ENCODE measurements around the gene SLFN13. TPM values are rescaled to one million over a fixed set of nuclear protein-coding genes. Genes with fewer than 3 reads are reported as not detected.
"Not testable (repeated sequence)": the region's sequence is repeated elsewhere in the genome, so short reads cannot be mapped to it uniquely, and the experiment has no call there.

Gene SLFN13
- total RNA-seq, 3 donors from 2014 or later: 5.8 to 12.9 (median 8.2) TPM

DNA sequence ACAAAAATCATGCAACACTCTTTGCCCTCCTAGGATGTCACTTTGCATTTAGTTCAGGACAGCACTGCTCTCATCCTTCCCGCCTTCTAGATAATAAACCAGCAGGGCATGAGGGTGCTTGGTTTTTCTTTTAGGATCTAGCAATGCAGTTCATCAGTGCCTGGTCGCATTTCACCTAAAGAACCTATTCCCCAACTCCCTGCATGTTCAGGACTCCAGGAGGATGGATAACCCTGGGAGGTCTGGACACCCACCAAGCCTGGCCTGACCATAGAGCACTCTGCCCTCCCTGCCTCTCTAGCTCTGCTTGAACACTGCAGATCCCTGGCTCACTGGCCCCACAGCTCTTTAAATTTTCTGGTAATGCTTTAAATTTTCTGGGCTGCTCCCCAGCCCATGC lies 18.9 kb downstream of the SLFN13 start:
- no peak for DNase-seq
- Histone ChIP-seq H3K9me3 (no peaks in the 10 kb centered on the region), H3K4me3 (no peak overlapping the region), H3K4me1 (ENCODE audit: low read depth) (no peaks in the 10 kb centered on the region), H3K36me3 (ENCODE audit: low read depth) (no peaks in the 10 kb centered on the region)
- TF ChIP-seq CTCF (IDR thresholded peaks at IDR 0.05): no peak
- ATAC-seq: no peak
- intact Hi-C loops (cut with DNase I, micrococcal nuclease): no loop called here

GRCh38 chr17:35428229-35428628 lies 20.3 kb downstream of the SLFN13 start:
- Histone ChIP-seq H3K9me3 (no peaks in the 10 kb centered on the region), H3K36me3 (ENCODE audit: low read depth) (no peaks in the 10 kb centered on the region), H3K4me3 (no peak overlapping the region), H3K4me1 (ENCODE audit: low read depth) (no peaks in the 10 kb centered on the region)
- intact Hi-C loops (cut with DNase I, micrococcal nuclease): no loop called here
- DNase-seq (no peak), ATAC-seq (no peak)
- TF ChIP-seq CTCF (IDR thresholded peaks at IDR 0.05): no peak

DNA sequence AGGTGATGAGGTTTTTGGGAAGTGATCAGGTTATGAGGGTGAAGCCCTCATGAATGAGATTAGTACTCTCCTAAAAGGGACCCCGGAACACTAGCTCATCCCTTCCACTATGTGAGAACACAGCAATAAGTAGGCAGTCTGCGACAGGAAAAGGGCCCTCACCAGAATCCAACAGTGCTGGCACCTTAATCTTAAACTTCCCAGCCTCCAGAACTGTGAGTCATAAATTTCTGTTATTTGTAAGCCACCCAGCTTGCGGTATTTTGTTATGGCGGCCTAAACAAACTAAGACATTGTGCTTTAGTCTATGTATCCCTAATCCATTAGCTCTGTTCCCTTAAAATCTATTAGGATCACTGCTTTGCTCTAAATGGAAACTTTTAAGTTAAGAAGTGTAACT lies 24.8 kb downstream of the SLFN13 start:
- no peaks in the 10 kb centered on the region for H3K9me3 ChIP-seq
- no peak overlapping the region for H3K4me3 ChIP-seq
- no peaks in the 10 kb centered on the region for H3K36me3 ChIP-seq (ENCODE audit: low read depth)
- no peak for TF ChIP-seq CTCF (IDR thresholded peaks at IDR 0.05)
- intact Hi-C loops (cut with DNase I, micrococcal nuclease): no loop called here
- H3K4me1 ChIP-seq (ENCODE audit: low read depth): no peaks in the 10 kb centered on the region
- ATAC-seq: no peak
- DNase-seq: no peak

DNA sequence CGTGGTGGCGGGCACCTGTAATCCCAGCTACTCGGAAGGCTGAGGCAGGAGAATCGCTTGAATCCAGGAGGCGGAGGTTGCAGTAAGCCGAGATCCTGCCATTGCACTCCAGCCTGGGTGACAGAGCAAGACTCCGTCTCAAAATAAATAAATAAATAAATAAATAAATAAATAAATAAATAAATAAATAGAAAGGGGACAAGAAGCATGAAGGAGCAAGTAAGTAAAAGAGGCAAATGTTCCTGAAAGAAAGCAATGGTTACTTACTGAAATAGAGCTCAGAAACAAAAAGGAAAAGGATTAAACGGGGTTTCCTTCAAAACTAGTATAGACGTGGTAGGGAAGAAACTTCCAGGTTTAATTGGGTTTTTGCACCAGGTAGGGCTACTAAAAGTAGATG lies 27.5 kb downstream of the SLFN13 start:
- DNase-seq; ATAC-seq; H3K9me3 ChIP-seq; H3K4me3 ChIP-seq; H3K4me1 ChIP-seq (ENCODE audit: low read depth); intact Hi-C loops (cut with DNase I, micrococcal nuclease); H3K36me3 ChIP-seq (ENCODE audit: low read depth): not testable (repeated sequence)

- H3K4me3 ChIP-seq: no peak overlapping the region
- no peak for TF ChIP-seq CTCF (IDR thresholded peaks at IDR 0.05)
- peaks cover 2% of the 10 kb centered on the region for H3K9me3 ChIP-seq
- DNase-seq (no peak), ATAC-seq (no peak)
- H3K36me3 ChIP-seq (ENCODE audit: low read depth): no peaks in the 10 kb centered on the region
- no peaks in the 10 kb centered on the region for H3K4me1 ChIP-seq (ENCODE audit: low read depth)
- intact Hi-C loops (cut with DNase I, micrococcal nuclease): no loop called here
Measured at GRCh38 chr17:35416659-35417058, 31.9 kb downstream of the SLFN13 start.

DNA sequence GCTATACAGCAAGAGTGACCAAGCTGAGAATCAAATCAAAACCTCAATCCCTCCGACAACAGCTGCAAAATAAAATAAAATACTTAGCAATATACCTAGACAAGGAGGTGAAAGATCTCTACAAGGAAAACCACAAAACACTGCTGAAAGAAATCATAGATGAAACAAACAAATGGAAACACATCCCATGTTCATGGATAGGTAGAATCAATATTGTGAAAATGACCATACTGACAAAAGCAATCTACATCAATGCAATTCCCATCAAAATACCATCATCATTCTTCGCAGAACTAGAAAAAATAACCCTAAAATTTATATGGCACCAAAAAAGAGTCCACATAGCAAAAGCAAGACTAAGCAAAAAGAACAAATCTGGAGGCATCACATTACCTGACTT lies 33.9 kb downstream of the SLFN13 start:
- H3K9me3 ChIP-seq; intact Hi-C loops (cut with DNase I, micrococcal nuclease); H3K4me3 ChIP-seq; H3K4me1 ChIP-seq (ENCODE audit: low read depth); DNase-seq; ATAC-seq; H3K36me3 ChIP-seq (ENCODE audit: low read depth): not testable (repeated sequence)

DNA sequence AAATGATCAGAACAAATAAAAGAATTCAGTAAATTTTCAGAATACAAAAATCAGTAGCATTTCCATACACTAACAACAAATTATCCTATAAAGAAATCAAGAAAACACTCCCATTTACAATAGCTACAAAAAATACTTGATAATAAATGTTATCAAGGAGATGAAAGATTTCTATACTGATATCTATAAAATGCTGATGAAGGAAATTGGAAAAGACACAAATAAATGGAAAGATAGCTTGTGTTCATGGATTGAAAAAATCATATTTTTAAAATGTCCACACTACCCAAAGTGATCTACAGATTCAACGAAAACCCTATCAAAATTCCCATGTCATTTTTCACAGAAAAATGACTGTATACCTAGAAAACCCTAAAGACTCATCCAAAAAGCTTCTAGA lies 34.3 kb downstream of the SLFN13 start:
- Histone ChIP-seq H3K9me3 (peaks cover 2% of the 10 kb centered on the region), H3K4me3 (no peak overlapping the region), H3K4me1 (ENCODE audit: low read depth) (no peaks in the 10 kb centered on the region), H3K36me3 (ENCODE audit: low read depth) (no peaks in the 10 kb centered on the region)
- DNase-seq (no peak), ATAC-seq (no peak)
- intact Hi-C loops (cut with DNase I, micrococcal nuclease): no loop called here
- no peak for TF ChIP-seq CTCF (IDR thresholded peaks at IDR 0.05)

All from mucosa of descending colon (tissue), 3 donors.